HG03520 (cell line): Measurements from ENCODE around the gene ARL17B.
"Not testable (repeated sequence)": the region's sequence is repeated elsewhere in the genome, so short reads cannot be mapped to it uniquely, and the experiment has no call there.

Experiments
- ATAC-seq: cut with Tn5 transposase; IDR thresholded peaks from one replicate; pipeline ENCODE4 v1.9.1; 2021; ENCODE audit warnings: mild to moderate bottlenecking, moderate library complexity; ENCODE audit not compliant: unreplicated experiment

The ARL17B gene

DNA sequence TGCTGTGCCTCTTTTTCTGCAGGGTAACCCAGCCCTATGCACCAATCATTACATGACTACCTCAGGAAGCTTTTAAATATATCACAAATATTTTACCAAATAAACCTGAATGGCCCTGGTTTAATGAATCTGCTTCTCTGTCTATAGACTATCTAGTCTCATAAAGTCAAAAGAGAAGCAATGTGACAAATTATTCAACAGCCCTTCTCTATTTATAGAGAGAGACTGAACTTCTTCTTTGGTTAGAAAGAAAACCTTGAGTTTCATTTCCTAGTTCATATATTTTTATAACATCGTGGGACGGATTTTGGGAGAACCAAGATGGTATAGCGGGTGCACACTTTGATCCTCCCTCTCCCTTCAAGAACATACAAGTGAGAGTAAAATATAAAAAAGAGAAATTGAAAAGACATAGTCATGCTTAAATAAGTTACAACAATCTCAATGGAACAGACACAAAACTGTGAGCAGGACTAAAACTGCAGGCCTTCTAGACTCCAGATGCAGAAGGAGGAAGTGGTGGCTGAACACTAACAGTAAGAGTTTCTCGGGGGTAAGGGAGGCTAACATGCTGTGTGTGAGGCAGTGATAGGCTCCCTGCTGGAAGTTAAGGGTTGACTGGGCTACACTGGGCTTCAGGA is 70.5 kb downstream of the ARL17B start:
- ATAC-seq = not testable (repeated sequence)

DNA sequence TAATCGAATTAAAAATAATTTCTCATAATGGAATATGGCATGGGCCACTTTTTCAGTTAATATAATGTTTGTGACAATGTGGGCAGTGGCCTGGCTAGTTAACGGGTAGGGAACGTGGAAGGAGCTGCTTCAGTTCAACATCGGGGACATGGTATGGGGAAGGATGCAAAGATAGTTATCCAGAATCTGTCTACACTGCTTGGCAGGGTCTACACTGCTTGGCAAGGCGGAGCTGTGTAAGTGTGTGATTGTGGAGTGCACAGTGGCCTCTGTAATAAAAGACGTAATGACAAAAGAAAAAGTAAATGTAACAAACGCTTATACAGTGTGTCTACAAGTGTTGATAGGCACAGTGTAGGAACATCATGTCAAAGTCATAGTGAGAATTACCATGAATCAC is 74.0 kb downstream of the ARL17B start:
- not testable (repeated sequence) for ATAC-seq

DNA sequence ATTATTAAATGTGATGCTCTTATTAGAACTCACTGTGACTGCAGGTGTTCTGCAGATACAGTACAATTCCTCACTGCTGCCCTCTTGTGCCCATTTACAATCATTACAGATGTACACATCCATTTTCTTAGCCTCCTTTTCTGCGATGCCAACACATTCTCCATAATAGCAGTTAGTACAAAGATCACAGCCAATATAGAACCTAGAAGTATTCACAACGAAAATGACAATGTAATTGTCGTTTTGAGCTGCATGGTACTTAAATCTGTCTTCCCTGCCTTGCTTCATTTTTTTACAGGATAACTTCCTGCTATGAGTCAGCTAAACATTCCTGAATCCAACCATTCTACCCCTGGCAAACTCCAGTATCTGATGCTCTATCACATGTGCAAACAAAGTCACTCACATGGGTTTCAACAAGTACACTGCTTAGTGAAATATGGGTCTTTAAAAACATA is 74.8 kb downstream of the ARL17B start:
- not testable (repeated sequence) for ATAC-seq

DNA sequence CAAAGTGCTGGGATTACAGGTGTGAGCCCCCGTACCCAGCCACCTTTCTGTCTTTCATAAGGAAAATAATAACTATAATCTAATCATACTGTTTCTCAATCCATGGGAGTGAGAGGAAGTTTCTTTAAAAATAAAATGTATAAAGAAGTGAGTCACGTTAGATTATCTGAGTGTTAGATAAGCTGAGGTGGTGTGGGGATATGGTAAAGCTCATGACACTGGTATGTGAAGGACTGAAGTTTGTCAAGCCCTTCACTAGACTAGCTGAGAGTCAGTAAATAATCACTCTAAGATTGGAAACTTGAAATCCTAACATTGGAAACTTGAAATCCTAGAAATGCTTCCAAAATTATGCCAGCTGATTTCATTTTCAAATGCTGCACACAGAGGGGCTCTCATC is 76.1 kb downstream of the ARL17B start:
- not testable (repeated sequence) for ATAC-seq

DNA sequence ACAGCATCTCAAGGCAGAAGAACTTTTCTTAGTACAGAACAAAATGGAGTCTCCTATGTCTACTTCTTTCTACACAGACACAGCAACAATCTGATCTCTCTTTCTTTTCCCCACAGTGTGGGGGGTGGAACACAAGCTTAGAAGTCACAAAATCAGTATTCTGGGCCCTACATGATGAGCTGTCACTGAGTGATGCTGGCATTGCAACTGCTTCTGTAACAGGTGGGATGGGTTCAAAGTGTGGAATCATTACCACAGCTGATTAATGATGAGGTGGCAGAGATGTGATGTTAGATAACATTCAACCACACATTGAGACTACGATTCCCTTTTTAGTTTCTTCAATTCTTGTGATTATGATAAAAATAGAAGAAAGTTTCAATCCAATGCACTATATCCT is 77.1 kb downstream of the ARL17B start:
- ATAC-seq = not testable (repeated sequence)

DNA sequence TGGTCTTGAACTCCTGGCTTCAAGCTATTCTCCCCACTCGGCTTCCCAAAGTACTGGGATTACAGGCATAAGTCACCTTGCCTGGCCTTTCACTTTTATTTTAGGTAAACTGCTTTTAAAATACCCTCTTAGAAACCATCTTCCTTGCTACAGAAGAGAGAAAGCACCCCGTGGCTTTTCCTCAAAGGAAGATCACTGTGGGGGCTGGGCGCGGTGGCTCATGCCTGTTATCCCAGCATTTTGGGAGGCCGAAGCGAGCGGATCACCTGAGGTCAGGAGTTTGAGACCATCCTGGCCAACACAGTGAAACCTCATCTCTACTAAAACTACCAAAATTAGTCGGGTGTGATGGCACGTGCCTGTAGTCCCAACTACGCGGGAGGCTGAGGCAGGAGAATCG is 78.9 kb downstream of the ARL17B start:
- ATAC-seq = not testable (repeated sequence)

DNA sequence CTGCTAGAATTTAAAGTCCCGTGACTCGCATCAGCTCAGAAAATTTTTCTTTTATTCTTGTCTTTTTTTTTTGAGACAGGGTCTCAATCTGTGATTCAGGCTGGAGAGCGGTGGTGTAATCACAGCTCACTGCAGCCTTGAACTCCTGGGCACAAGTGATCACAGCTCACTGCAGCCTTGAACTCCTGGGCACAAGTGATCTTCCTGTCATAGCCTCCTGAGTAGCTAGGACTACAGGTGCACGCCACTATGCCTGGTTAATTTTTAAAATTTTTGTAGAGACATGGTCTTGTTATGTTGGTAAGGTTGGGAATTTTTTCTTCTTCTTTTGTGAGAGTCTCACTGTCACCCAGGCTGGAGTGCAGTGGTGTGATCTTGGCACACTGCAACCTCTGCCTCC is 80.2 kb downstream of the ARL17B start:
- ATAC-seq = not testable (repeated sequence)

DNA sequence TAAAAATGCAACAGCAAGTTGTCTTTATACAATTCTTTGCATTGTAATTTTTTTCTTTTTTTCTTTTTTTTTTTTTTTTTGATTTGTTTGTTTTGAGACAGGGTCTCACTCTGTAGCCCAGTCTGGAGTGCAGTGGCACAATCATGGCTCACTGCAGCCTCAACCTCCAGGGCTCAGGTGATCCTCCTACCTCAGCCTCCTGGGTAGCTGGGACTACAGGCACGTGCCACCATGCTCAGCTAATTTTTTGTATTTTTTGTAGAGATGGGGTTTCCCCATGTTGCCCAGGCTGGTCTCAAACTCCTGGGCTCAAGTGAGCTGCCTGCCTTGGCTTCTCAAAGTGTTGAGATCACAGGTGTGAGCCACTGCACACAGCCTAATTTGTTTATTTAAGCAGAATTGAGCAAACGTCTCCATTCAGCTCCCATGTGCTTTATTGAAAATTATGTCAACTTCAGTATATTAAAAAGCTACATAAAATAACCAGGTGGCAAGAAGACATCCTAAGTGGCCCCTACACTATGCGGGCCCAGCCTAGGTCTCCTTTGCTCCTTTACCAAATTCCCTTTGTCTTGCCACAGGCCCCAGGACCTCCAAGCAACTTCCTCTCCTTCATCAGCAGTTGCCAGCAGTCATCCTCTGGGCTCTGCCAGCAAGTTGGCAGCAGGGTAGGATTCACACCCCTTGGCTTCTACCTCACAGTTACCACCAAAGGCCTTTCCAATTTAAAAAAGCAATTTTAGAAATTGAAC is 84.7 kb downstream of the ARL17B start:
- not testable (repeated sequence) for ATAC-seq

DNA sequence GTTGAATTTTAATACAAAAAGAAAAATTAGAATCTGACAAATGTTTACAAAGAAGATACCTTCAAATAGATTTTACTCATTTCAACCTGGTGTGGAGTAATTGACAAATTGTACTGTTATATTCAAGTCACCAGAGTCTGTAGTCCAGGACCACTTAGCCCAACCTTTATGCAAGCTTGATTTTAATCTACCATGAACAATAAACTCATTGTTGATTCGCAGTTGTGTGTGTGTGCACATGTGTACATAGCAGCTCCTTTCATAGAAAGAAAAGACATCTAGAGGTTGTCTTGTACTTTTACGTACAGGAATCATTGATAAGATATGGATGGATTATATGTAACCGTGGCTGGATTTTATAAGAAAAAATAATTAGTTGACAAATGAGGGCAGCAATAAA is 87.3 kb downstream of the ARL17B start:
- ATAC-seq = no peak

DNA sequence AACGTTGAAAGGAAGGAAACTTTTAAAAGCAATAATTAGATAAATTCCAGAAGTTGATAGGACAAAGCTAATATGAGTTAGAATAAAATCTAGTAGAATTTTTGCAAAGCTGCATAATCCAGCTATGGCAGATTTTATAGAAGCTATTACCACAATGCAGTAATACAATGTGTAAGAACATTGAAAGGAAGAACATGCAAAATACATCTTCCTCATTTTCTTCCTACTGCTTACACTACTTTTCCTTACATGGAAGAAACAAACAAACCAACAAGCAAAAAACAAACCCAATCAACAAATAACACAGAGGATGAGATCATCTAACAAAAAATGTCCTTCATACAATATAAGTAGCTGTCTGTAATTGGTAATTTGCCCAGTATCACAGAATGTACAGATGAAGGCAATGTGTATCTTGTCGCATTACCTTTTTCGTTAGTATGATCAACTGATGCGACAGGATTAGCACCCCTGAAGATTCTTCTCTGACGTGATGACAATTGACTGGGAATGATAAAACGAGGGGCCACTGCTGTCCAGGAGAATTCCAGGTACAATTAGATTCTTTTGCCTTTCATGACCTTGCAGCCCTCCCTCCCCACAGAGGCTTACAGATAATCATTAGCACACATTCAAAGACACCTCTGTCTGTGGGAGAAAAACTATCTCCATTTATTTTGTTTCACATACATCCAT is 87.9 kb downstream of the ARL17B start:
- ATAC-seq = no peak

DNA sequence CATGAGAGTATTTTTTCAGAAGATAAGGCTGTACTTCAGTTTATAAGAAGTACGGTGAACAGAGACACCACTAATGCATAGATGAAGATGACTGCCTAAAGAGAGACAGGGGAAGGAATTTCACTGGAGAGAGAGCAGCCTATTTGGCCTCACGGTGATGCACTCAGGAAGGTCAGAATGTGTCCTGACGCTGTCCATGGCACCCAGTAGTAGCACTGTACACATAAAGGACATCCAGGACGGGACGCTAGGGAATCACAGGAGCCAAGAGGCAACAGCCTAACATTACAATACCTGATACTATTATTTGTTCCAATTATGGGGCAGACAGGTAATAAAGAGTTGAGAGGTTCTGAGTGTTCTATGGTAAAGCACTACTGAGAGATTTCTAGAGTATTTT is 91.5 kb downstream of the ARL17B start:
- no peak for ATAC-seq

DNA sequence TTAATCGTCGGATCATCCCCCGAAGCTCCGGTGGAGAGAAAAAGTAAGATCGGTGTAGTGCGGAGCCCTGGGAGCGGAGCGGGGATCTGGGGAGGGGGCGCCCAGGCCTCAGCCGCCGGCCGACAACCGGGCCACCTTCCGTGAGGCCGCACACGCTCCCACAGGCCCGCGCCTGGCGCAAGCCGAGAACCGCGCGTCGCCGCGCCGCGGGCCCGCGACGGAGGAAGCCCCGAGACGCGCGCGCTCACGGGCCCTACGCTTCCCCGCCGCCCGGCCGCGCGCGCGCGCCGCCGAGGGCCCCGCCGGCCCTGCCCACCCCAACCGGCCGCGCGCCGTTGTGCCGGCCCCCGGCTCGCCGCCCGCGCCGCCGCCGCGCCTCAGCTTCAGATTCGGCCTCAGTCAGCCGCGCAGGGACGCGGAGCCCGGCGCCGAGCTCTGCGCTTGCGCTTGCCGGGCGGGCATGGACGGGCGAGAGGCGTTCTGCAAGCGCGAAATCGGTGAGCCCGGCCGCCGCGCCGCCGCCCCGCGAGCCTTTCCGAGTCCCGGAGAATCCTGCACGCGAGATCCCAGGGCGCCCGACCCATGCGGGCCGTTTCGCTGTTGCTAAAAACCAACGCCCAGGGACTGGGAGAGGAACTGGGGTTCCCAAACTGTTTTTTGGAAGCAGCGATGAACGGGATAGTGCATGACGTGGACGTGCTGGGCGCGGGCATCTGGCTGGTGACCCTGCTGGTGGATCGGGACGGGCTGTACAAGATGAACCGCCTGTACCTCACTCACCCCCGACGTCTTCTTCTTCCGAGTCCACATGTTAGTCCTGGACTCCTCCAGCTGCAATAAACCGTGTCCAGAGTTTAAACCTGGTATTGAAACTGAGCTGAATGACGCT is 94.7 kb downstream of the ARL17B start:
- peak; percentile 84 for ATAC-seq

DNA sequence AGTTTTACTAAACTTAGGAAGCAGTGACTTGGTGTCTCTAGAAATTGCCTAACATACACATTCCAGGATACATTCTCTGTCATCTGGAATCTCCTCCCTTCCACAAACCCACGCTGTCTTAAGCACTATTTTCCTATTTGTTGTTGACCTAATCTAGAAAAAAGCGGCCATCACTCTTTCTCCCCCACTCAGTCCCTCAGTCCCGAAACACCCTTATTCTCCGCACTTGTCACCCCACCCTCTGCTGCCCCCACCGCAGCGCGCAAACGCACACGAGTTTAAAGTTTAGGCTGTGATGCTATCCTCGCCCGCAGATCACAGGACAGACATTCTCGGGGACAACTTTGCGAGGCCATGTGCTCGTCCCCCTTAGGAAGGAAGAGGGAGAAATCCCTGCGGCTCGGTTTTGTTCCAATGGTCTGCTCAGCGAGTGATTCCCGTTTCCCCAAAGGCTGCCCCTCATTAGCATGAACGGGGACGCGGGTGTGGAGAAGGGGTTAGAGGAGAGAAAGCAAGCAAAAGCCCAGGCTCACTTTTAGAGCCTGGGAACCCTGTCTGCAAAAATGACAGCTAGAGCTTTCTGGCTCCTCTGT is 95.4 kb downstream of the ARL17B start:
- not testable (repeated sequence) for ATAC-seq

DNA sequence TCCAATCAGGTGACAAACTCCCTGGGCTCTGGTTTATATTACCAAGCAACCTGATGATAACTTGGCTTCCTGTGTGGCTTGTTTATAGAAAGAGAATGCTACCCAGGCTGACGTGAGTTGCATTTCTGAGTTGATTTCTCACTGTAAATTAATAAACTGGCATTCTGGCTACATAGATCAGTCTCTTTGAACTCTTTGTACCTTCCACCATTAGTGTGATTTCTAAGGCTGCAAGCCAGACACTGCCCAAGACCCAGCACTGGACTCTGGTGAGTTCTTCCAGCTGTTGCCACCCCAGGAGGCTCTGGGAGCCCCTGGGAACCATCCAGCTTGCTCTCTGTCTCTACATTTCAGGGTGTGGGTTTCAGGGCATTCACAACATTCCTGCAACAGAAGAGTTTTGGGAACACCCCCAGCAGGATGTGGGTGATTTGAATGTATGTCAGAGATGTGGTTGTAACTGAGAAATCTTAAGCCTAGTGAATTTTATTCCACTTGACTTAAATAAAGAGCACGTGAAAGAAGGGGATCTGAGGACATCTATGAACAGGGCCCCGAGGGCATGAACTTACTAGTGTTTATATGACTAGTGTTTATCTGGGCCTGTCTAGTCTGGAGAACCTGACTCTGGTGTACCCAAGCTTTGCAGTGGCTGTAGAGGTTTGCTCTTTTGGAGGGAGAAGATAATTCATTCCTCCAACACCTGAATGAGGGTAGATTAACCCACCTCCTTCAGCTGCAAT is 96.9 kb downstream of the ARL17B start:
- no peak for ATAC-seq

DNA sequence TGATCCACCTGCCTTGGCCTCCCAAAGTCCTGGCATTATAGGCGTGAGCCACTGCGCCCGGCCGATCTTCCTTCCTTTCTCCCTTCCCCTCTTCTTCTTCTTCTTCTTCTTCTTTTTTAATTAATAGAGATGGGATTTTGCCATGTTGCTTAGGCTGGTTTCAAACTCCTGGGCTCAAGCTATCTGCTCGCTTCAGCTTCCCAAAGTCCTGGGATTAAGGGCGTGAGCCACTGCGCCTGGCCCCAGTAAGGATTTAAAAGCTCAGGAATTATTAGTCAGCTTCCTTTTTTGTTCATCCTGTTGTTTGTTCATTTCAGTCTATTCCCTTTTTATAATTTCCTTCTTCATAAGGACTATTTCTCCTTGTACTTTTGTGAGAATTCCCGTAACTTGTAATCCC is 99.3 kb downstream of the ARL17B start:
- no peak for ATAC-seq

DNA sequence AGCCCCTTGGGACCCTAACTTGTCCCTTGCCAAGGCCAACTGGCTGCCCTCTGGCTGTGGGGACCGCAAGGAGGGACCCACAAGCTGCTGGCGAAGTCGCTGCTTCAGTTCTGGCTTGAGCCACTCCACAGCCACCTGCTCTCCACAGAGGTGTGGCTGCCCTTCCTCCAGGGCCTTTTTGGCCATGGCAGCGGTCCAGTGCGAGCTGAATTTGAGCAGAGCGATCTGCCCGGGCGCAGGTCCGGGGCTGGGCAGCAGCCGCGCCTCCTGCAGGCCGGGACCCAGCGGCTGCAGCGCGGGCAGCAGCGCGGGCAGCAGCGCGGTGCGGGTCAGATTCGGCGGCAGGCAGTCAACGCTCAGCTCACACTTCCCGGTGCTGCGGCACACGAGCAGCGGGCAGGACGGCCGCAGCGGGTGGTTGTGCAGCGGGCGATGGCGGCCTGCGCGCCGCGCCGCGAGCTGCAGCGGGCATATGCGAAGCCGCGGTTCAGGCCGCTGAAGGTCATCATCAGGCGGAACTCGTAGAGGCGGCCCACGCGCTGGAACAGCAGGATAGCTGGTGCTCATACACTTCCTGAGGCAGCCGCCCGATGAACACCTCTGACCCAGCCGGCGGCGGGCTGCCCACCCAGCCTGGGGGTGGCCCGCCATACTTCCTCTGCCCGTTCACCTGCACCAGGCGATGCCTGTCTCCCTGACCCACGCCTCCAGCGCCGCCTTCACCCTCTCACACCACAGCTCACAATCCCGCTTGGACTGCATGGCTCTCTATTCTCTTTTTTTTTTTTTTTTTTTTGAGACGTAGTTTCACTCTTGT is 101.5 kb downstream of the ARL17B start:
- not testable (repeated sequence) for ATAC-seq

DNA sequence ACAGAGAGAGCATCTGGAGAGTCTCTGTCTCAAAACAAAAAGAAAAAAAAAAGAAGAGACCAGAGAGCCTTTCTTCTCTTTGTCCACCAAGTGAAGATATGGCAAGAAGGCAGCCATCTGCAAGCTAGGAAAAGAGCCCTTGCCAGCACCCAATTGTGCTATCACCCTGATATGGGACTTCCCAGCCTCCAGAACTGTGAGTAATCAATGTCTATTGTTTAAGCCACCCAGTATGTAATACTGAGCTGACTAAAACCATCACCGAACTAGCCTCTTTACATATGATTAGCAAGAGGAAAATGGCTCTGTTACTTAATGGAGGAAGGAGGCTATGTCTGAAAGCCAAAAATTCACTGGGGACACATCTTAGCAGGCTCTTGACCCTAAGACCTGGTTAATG is 105.2 kb downstream of the ARL17B start:
- not testable (repeated sequence) for ATAC-seq

DNA sequence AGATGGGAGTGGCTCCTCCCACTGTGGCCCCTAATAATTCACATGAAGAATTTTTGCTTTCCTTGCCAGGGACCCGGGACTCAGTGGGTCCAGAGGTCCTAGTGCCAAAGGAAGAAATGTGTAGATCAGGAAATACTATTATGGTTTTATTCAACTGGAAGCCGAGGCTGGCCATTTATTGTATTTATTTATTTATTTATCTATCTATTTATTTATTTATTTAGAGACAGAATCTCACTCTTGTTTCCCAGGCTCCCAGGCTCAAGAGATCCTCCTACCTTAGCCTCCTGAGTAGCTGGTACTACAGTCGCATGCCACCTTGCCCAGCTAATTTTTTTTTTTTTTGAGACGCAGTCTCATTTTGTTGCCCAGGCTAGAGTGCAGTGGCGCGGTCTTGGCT is 107.4 kb downstream of the ARL17B start:
- ATAC-seq = not testable (repeated sequence)

DNA sequence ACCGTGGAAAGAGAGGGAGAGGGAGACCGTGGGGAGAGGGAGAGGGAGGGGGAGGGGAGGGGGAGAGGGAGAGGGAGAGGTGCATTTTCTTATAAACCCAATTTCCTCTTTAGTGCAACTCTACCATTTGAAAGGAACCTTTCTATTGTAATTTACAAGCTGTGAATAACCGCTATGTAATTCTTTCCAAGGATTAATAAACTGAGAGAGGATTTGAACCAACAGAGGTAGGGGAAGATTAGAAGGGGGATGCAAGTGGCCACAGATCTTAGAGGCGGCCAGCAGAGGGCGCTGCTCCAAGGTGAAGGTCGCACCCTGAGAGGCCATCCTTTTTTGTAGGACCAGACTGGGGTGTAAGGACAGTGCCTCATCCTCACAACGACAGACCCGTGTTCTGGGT is 107.8 kb downstream of the ARL17B start:
- ATAC-seq = not testable (repeated sequence)
